ENCODE data around the gene MAU2. TPM values are rescaled to one million over a fixed set of nuclear protein-coding genes. Genes with fewer than 3 reads are reported as not detected.

The MAU2 gene
- total and polyA plus RNA-seq, 2 of the 13 experiments (the other 11 are each of a cell fraction or from before 2014, with no cell fraction given): 16.8 to 33.8 TPM

GRCh38 chr19:19385131-19385895 lies 64.7 kb downstream of the MAU2 start (continued):
- TF ChIP-seq, protein P1, sequence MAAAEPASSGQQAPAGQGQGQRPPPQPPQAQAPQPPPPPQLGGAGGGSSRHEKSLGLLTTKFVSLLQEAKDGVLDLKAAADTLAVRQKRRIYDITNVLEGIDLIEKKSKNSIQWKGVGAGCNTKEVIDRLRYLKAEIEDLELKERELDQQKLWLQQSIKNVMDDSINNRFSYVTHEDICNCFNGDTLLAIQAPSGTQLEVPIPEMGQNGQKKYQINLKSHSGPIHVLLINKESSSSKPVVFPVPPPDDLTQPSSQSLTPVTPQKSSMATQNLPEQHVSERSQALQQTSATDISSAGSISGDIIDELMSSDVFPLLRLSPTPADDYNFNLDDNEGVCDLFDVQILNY (CRISPR knock-in tag; conservative IDR thresholded peaks at IDR 0.05): peak; percentile 59; the same call in 1 of the 2 replicates
- 0 out of 2 replicates have a peak, but pooled peaks have one; percentile 14 for TF ChIP-seq HOXD1 (CRISPR knock-in tag; IDR thresholded peaks at IDR 0.05)
- TF ChIP-seq HIVEP1 (CRISPR knock-in tag; IDR thresholded peaks at IDR 0.05): peak; percentile 87
- TF ChIP-seq ZNF710 (CRISPR knock-in tag; IDR thresholded peaks at IDR 0.05; ENCODE audit: borderline replicate concordance): peak; percentile 43; the same call in 1 of the 2 replicates
- no peak for TF ChIP-seq ZNF382 (CRISPR knock-in tag; IDR thresholded peaks at IDR 0.05; ENCODE audit: borderline replicate concordance)
- peak; percentile 99 for TF ChIP-seq NFYC (CRISPR knock-in tag; IDR thresholded peaks at IDR 0.05)
- TF ChIP-seq ZNF446 (CRISPR knock-in tag; IDR thresholded peaks at IDR 0.05): no peak
- TF ChIP-seq, protein P2, sequence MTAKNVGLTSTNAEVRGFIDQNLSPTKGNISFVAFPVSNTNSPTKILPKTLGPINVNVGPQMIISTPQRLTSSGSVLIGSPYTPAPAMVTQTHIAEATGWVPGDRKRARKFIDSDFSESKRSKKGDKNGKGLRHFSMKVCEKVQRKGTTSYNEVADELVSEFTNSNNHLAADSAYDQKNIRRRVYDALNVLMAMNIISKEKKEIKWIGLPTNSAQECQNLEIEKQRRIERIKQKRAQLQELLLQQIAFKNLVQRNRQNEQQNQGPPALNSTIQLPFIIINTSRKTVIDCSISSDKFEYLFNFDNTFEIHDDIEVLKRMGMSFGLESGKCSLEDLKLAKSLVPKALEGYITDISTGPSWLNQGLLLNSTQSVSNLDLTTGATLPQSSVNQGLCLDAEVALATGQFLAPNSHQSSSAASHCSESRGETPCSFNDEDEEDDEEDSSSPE (CRISPR knock-in tag; IDR thresholded peaks at IDR 0.05): peak; percentile 92
- TF ChIP-seq RCOR2 (CRISPR knock-in tag; IDR thresholded peaks at IDR 0.05): no peak
- TF ChIP-seq ZNF768 (CRISPR knock-in tag; IDR thresholded peaks at IDR 0.05): 0 out of 2 replicates have a peak, but pooled peaks have one; percentile 13
- peak; percentile 87 for TF ChIP-seq ZBTB38 (CRISPR knock-in tag; IDR thresholded peaks at IDR 0.05)
- peak; percentile 33; the same call in 1 of the 2 replicates for TF ChIP-seq MIER3 (CRISPR knock-in tag; IDR thresholded peaks at IDR 0.05; ENCODE audit: borderline replicate concordance)
- TF ChIP-seq TFDP1 (CRISPR knock-in tag; IDR thresholded peaks at IDR 0.05; ENCODE audit: borderline replicate concordance): peak; percentile 93
- TF ChIP-seq, protein P3, sequence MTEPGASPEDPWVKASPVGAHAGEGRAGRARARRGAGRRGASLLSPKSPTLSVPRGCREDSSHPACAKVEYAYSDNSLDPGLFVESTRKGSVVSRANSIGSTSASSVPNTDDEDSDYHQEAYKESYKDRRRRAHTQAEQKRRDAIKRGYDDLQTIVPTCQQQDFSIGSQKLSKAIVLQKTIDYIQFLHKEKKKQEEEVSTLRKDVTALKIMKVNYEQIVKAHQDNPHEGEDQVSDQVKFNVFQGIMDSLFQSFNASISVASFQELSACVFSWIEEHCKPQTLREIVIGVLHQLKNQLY (CRISPR knock-in tag; IDR thresholded peaks at IDR 0.05): peak; percentile 12; the same call in 1 of the 2 replicates

All from HepG2 (cell line).